Measurements from ENCODE around the gene TBK1.

The TBK1 gene

DNA sequence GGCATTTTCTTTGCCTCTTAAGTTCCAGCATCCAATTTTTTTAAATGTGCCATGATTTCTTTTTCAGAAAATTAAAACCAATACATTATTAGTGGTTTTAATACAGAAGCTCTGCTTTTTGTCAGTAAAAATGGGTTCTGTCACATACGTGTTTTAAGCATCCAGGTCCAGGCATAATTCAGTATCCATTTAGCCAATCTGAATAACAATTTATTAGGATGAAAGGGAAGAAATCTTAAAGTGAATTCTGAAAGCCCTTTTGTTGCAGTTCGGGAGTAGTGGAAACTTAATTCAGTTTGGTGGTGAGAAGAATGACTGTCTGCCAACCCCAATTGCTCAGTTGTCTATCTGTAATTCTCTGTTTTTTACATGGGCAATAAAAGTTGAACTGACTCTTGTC lies 40.5 kb upstream of the TBK1 start:
- H3K4me3 ChIP-seq (ENCODE audit: control insufficient read depth, low read depth, low read length), result no peak overlapping the region
- no peak for DNase-seq (ENCODE audit: low read depth)
- TF ChIP-seq, protein P1, sequence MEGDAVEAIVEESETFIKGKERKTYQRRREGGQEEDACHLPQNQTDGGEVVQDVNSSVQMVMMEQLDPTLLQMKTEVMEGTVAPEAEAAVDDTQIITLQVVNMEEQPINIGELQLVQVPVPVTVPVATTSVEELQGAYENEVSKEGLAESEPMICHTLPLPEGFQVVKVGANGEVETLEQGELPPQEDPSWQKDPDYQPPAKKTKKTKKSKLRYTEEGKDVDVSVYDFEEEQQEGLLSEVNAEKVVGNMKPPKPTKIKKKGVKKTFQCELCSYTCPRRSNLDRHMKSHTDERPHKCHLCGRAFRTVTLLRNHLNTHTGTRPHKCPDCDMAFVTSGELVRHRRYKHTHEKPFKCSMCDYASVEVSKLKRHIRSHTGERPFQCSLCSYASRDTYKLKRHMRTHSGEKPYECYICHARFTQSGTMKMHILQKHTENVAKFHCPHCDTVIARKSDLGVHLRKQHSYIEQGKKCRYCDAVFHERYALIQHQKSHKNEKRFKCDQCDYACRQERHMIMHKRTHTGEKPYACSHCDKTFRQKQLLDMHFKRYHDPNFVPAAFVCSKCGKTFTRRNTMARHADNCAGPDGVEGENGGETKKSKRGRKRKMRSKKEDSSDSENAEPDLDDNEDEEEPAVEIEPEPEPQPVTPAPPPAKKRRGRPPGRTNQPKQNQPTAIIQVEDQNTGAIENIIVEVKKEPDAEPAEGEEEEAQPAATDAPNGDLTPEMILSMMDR (IDR thresholded peaks at IDR 0.05; ENCODE audit: control insufficient read depth, insufficient read depth, low read depth, low read length, missing control alignments), result no peak

DNA sequence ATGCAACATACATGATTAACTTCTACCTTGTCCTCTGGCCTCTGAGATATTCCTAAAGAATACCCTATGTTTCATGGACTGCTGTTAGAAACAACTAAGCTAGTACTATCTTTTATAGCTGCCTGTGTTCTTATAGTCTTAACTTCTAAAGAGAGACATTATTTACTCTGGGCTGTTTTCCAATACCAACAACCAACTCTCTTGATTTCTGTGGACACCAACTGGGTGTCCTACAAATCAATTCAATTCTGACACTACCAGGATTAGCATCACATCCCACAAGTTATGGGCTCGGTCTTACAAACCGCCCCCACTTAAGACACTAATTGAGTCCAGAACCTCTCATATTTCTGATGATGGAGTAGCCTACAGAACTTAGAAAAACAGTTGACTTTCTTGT lies 39.5 kb upstream of the TBK1 start:
- no peak overlapping the region for H3K4me3 ChIP-seq (ENCODE audit: control insufficient read depth, low read depth, low read length)
- TF ChIP-seq, protein P1 (IDR thresholded peaks at IDR 0.05; ENCODE audit: control insufficient read depth, insufficient read depth, low read depth, low read length, missing control alignments), result no peak

DNA sequence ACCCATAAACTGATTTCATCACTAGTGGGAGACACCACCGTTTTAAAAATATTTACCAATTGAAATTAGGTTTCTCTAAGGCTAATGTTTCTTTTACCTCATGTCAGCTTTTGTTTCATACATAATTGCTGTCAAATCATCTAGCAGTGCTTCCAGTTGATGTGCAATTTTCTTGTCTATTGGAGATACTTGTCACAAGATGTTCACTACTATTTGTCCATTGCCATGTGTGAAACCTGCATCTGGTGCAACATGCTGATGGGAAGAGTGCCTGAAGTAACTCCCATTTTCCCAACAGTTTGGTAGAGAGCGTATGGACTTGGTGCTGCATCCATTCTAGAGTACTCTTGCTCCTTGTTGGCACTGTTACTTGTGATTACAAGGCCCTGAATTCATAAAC lies 38.0 kb upstream of the TBK1 start:
- no peak for DNase-seq (ENCODE audit: low read depth)
- TF ChIP-seq, protein P1 (IDR thresholded peaks at IDR 0.05; ENCODE audit: control insufficient read depth, insufficient read depth, low read depth, low read length, missing control alignments), result no peak
- no peak overlapping the region for H3K4me3 ChIP-seq (ENCODE audit: control insufficient read depth, low read depth, low read length)

More for the DNA sequence above, 39.5 kb upstream of the TBK1 start:
- DNase-seq (ENCODE audit: low read depth), result peak; percentile 5

DNA sequence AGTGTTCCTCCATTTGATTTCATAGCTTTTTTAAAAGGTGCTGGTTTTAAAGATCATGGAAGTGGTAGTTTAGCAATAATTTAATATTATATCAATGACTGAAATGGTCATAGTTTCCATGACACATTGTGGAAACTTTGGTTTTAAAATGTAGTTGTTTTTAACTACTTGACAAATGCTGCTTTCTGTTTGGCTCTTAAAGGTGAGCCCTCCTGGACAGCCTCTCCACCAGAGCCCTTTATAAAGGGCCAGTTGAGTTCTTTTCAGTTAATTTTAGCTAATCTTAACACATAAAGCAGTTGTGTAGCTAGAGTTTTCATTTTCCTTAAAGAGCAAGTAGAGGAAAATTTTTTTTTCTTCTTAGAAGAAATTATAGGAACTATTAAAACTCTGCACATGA lies 33.7 kb upstream of the TBK1 start:
- no peak overlapping the region for H3K4me3 ChIP-seq (ENCODE audit: control insufficient read depth, low read depth, low read length)
- no peak for DNase-seq (ENCODE audit: low read depth)
- TF ChIP-seq, protein P1 (IDR thresholded peaks at IDR 0.05; ENCODE audit: control insufficient read depth, insufficient read depth, low read depth, low read length, missing control alignments), result no peak

DNA sequence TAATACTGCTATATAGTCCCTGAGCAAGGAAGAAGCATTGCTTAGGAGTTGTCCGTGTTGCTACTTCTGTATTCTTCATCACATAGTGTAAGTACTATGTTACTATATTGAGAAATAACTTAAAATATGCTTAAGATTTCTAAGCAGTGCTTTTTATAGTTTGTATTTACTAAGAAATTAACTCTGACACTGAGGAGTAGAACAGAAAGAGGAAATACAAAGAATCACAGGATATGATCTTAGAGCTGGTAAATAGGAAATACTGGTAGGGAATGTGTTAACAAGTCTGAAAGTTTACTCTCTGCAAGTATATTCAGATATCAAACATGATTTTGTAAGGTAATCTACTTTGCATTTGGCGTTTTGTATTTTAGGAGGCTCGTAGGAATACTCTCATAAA lies 32.2 kb upstream of the TBK1 start:
- no peak overlapping the region for H3K4me3 ChIP-seq (ENCODE audit: control insufficient read depth, low read depth, low read length)
- DNase-seq (ENCODE audit: low read depth), result no peak
- TF ChIP-seq, protein P1 (IDR thresholded peaks at IDR 0.05; ENCODE audit: control insufficient read depth, insufficient read depth, low read depth, low read length, missing control alignments), result no peak

DNA sequence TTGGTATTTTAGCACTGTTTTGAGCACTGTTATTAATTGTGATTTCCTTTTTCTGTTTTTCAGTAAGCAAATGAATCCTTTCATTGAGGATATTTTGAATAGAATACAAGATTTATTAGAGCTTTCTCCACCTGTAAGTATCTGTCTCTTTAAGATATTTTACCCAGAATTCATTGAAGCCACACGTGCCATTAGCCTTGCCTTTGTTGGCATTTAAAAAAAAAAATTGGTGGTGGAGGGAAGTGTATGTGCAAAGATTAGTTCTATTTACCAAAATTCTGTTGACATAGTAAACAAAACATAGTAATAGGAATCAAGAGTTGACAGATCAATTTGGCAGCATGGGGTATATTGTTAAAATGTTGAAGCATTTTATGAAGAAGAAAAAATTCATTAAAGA lies 23.9 kb upstream of the TBK1 start:
- DNase-seq (ENCODE audit: low read depth), result no peak
- TF ChIP-seq, protein P1 (IDR thresholded peaks at IDR 0.05; ENCODE audit: control insufficient read depth, insufficient read depth, low read depth, low read length, missing control alignments), result no peak
- H3K4me3 ChIP-seq (ENCODE audit: control insufficient read depth, low read depth, low read length), result no peak overlapping the region

DNA sequence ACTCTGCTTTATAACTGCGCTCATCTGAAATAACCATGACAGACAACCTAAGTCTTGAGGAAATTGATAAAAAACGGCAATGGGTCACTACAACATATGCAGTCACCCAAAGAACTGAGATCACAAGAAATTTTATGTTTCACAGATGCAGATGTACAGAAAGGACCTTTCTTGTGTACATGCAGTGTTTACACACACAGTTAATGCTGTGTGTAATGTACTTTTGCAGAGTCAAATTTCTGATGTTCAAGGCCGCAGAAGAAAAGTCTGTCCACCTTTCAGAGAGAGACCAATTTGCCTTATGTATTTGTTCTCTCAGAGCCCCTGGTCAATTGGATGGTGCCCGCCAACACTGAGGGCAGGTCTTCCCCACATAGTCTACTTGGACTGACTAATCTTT lies 23.0 kb upstream of the TBK1 start:
- no peak for DNase-seq (ENCODE audit: low read depth)
- TF ChIP-seq, protein P1 (IDR thresholded peaks at IDR 0.05; ENCODE audit: control insufficient read depth, insufficient read depth, low read depth, low read length, missing control alignments), result no peak
- H3K4me3 ChIP-seq (ENCODE audit: control insufficient read depth, low read depth, low read length), result no peak overlapping the region

All from AG09309 (cell line).